GM06990 (cell line): ENCODE results near the gene CREBZF.
A peak's percentile ranks its signal among the peaks of the same experiment; 100 is the strongest.

Experiments
- DNase-seq: peaks from one replicate; pipeline ENCODE4 v3.0.0-alpha.2; 2011; ENCODE audit not compliant: insufficient read length; ENCODE audit errors: extremely low read depth
- H3K27me3 ChIP-seq: replicated peaks from 2 replicates; pipeline ENCODE4 v1.6.0; 2011; ENCODE audit warnings: low read length; ENCODE audit not compliant: control insufficient read depth, insufficient read depth
- H3K36me3 ChIP-seq: 2 replicates; pipeline ENCODE4 v1.5.1; 2011; ENCODE audit warnings: low read length; ENCODE audit not compliant: control insufficient read depth, insufficient read depth
- H3K4me3 ChIP-seq: replicated peaks from 2 replicates; pipeline ENCODE4 v1.5.1; 2011; ENCODE audit warnings: low read depth, mild to moderate bottlenecking, control low read depth, low read length
- TF ChIP-seq, protein P1 (sequence below): IDR thresholded peaks from 2 replicates; pipeline ENCODE4 v1.5.1; 2011; ENCODE audit warnings: low read length, control low read depth, mild to moderate bottlenecking, inconsistent platforms; ENCODE audit not compliant: insufficient read depth, poor library complexity, severe bottlenecking

CREBZF gene

DNA sequence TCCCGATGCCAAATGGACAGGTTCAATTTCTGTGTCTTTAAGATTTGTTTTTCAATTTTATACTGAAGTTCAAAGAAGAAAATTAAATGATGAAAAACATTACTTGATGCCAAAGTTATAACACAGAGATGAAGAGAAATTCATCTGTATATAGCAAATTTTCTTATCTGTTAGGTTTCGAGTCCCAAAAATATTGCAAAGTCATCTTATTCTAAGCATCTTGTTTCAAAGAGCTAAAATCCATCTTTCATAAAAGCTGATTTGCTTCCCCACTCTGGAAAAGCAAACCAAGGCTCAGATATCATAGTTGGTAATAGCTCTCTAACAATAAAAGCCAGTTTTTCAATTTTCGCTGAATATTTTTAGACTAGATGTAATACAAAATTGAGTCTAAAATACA lies 40.0 kb upstream of the CREBZF start:
- TF ChIP-seq, protein P1, sequence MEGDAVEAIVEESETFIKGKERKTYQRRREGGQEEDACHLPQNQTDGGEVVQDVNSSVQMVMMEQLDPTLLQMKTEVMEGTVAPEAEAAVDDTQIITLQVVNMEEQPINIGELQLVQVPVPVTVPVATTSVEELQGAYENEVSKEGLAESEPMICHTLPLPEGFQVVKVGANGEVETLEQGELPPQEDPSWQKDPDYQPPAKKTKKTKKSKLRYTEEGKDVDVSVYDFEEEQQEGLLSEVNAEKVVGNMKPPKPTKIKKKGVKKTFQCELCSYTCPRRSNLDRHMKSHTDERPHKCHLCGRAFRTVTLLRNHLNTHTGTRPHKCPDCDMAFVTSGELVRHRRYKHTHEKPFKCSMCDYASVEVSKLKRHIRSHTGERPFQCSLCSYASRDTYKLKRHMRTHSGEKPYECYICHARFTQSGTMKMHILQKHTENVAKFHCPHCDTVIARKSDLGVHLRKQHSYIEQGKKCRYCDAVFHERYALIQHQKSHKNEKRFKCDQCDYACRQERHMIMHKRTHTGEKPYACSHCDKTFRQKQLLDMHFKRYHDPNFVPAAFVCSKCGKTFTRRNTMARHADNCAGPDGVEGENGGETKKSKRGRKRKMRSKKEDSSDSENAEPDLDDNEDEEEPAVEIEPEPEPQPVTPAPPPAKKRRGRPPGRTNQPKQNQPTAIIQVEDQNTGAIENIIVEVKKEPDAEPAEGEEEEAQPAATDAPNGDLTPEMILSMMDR, result no peak
- no peaks in the 10 kb centered on the region for H3K36me3 ChIP-seq
- H3K27me3 ChIP-seq, result no peaks in the 10 kb centered on the region
- DNase-seq, result no peak
- H3K4me3 ChIP-seq, result no peak overlapping the region

DNA sequence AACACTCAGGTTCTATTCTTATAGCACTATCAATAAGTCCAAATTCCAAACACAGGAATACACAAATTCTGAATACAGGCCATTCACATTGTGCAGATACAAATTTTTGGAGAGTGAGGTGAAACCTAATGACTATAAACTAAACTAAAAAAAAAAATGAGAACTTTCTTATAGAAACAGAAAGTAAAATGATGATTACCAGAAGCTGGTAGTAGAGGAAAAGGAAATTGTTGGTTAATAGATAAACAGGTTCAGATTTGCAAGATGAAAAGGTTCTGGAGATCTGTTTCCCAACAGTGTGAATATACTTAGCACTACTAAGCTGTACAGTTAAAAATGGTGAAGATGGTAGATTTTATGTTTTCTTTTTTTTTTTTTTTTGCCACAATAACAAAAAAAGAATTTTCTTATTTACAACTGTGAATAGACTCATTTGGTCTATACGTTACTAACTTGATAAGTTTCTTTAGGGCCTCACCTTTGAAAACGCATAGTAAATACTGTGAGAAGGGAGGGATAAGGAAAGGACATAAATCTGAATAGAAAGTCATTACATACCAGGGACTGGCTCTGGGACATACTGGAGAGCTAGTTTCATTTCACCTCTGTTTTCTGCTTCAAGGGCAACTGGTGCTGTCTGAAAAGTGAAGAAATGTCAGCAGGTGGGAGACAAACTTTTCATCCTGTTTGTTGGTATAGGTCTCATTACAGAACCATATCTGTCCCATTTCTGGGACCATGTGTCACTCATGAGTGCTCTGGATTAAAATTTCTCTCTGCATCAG lies 35.2 kb upstream of the CREBZF start:
- TF ChIP-seq, protein P1, result no peak

DNA sequence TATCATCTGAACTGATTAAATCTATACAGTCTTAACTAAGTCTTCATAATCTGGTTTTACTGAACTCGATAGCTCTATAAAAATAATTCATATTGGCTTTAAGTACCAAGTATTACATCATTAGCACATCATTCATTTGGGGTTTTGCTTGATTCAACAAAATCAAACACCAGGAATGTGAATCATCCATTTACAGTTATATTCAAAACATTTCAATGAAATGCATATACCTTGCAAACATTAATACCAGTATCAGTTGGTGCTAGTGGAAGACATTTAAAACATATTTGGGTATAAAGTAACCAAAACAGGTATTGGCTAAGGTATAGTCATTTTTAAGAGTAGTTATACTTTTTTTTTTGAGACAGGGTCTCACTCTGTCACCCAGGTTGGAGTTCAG lies 33.3 kb upstream of the CREBZF start:
- no peak for DNase-seq
- TF ChIP-seq, protein P1, result no peak
- no peak overlapping the region for H3K4me3 ChIP-seq
- H3K36me3 ChIP-seq, result no peaks in the 10 kb centered on the region
- H3K27me3 ChIP-seq, result no peaks in the 10 kb centered on the region

More for the DNA sequence above, 35.2 kb upstream of the CREBZF start:
- H3K4me3 ChIP-seq, result no peak overlapping the region
- no peaks in the 10 kb centered on the region for H3K27me3 ChIP-seq
- DNase-seq, result no peak
- H3K36me3 ChIP-seq, result no peaks in the 10 kb centered on the region

DNA sequence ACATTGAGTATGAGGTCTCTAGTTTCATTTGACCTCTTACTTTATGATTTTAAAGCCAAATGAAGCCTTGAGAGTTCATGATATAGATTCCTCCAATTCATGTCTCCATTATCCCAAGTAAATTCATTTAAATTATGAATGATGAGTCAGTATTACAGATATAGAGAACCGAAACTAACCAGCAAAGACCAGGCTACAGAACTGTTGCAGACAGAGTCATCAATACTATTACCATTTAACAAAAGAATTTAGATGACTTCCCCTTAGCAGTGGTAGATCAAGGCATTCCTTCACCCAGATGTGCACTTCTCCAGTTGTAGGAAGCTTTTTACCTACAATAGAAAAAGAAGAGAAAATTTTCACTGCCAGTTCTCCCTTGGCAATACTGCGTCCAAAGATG lies 32.8 kb upstream of the CREBZF start:
- no peaks in the 10 kb centered on the region for H3K36me3 ChIP-seq
- no peak for DNase-seq
- H3K27me3 ChIP-seq, result no peaks in the 10 kb centered on the region
- H3K4me3 ChIP-seq, result no peak overlapping the region
- TF ChIP-seq, protein P1, result no peak

DNA sequence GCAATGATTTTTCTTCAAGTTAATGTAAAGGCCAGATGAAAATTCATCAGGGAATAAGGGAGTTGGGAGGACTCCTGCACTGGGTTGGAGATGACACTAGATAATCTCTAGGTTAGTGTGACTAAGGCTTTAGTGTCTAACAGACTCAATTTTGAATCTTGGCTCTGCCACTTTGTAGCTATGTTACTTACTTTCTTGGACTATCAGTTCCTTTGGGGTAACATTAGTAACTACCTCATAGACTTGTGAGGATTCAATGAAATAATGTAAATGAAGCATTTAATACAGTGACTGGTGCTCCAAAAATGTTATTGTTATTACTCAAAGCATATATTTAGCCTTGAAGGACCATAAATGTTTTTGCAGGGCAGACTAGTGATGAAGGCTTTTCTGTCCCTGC lies 30.6 kb upstream of the CREBZF start:
- no peak for DNase-seq
- TF ChIP-seq, protein P1, result no peak
- H3K36me3 ChIP-seq, result no peaks in the 10 kb centered on the region
- no peak overlapping the region for H3K4me3 ChIP-seq
- no peaks in the 10 kb centered on the region; the same call in 1 of the 2 replicates for H3K27me3 ChIP-seq

DNA sequence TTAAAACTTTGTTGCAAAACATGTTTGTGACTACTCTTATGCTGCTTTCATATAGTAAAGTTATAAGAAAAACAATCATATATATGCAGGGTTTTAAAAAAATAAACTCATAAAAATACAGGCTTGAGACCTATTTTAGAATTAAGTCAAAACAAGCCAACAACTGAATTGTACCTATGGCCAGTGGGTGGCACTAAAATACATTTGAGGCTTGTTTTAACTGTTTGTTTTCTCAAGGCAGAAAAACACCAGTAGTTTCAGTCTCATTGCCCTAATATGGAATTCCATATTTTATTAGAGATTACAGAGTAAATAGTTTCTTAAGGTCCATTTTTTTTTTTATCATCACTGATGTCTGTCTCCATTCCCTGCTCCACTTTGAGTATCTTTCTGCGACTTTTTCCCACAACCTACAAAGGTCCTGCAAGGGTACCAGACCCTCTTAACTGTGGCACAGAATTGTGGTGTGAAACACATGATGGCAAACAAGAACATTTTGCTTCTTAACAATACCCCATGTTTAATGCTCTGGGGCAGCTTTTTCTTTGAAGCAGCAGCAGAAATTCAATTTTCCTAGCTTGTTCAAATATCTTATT lies 29.6 kb upstream of the CREBZF start:
- TF ChIP-seq, protein P1, result peak; percentile 39
- Histone ChIP-seq H3K36me3 (no peaks in the 10 kb centered on the region), H3K4me3 (no peak overlapping the region), H3K27me3 (no peaks in the 10 kb centered on the region; the same call in 1 of the 2 replicates)
- DNase-seq, result peak; percentile 9
